K562 (cell line): ENCODE data around the gene WSCD2. TPM values are rescaled to one million over a fixed set of nuclear protein-coding genes. Genes with fewer than 3 reads are reported as not detected.

ENCODE experiments used
- ARID1B ChIP-seq: fragments of 450-650 bp; IDR thresholded peaks from 2 replicates; pipeline ENCODE4 v1.6.1; 2016; ENCODE audit warnings: antibody characterized with exemption, mild to moderate bottlenecking, inconsistent platforms
- ETV1 ChIP-seq: fragments of 450-650 bp; conservative IDR thresholded peaks from 2 replicates; pipeline ENCODE4 v1.6.1; 2016; ENCODE audit warnings: missing genetic modification characterization, control low read depth, low read depth, missing compliant biosample characterization
- GMEB1 ChIP-seq: fragments of 250-450 bp; sonication (Bioruptor Pico); IDR thresholded peaks from 2 replicates; pipeline ENCODE4 v1.4.0; 2020; ENCODE audit warnings: mild to moderate bottlenecking
- L3MBTL2 ChIP-seq: fragments of 450-650 bp; IDR thresholded peaks from 2 replicates; pipeline ENCODE4 v1.6.1; 2016; ENCODE audit warnings: mild to moderate bottlenecking, moderate library complexity
- MAZ ChIP-seq, 2 experiments: fragments of 450-650 bp in 1 of 2; sonication (generic) in 1 of 2; formaldehyde crosslinking; IDR thresholded peaks in 1 of 2; conservative IDR thresholded peaks in 1 of 2; 2 replicates each; pipeline versions ENCODE4 v1.4.0 to v1.5.0; 2020; ENCODE audit warnings: mild to moderate bottlenecking in 1 of 2, missing genetic modification reagents in 1 of 2
- MTA2 ChIP-seq: fragments of 450-650 bp; IDR thresholded peaks from 2 replicates; pipeline ENCODE4 v1.6.1; 2016; ENCODE audit warnings: low read depth
- NEUROD1 ChIP-seq: fragments of 150-350 bp; IDR thresholded peaks from 2 replicates; pipeline ENCODE4 v1.6.1; 2014; ENCODE audit warnings: borderline replicate concordance, low read length, low read depth; ENCODE audit not compliant: partially characterized antibody
- TSHZ1 ChIP-seq: fragments of 250-450 bp; sonication (Bioruptor Pico); IDR thresholded peaks from 2 replicates; pipeline ENCODE4 v1.4.0; 2020; ENCODE audit warnings: mild to moderate bottlenecking, moderate library complexity
- ZFPM2 ChIP-seq: fragments of 250-450 bp; sonication (Bioruptor Pico); IDR thresholded peaks from 2 replicates; pipeline ENCODE4 v1.5.1; 2022; ENCODE audit warnings: mild to moderate bottlenecking
- polyA plus RNA-seq, 8 experiments: library from polyadenylated mRNA; depleted of rRNA in 4 of 8; stranded (reverse) in 5 of 8; unstranded in 3 of 8; fragments of >200 nt; fragmentation: Nextera tagmentation in 2 of 8; fragmentation: Illumina TruSeq in 1 of 8; extraction: Ambion mirVana in 2 of 8; extraction: Trizol in 1 of 8; gene quantifications; 2 replicates each; pipeline versions ENCODE4 v1.2.1 to v1.2.3, GENCODE V29; 2011 to 2014; ENCODE audit warnings: inconsistent platforms in 1 of 8, missing spikeins in 1 of 8
- total RNA-seq, 7 experiments: library from RNA; depleted of rRNA in 6 of 7; stranded (reverse); fragments of >200 nt in 6 of 7; fragmentation: Illumina TruSeq in 2 of 7; extraction: Trizol in 2 of 7; gene quantifications; 2 replicates each; pipeline versions ENCODE4 v1.2.1 to v1.2.3, GENCODE V29; 2011 to 2021; ENCODE audit warnings: low replicate concordance in 1 of 7
- TF ChIP-seq, protein P1 (sequence below): fragments of 450-650 bp; IDR thresholded peaks from 2 replicates; pipeline ENCODE4 v1.6.1; 2016; ENCODE audit warnings: mild to moderate bottlenecking, moderate library complexity

Gene WSCD2
- total and polyA plus RNA-seq, 9 of the 15 experiments (the other 6 are each of a cell fraction or from before 2014, with no cell fraction given): 0.72 to 14.1 (median 4.0) TPM

GRCh38 chr12:108123402-108123801 is 5.7 kb upstream of the WSCD2 start (continued):
- TF ChIP-seq, protein P1, sequence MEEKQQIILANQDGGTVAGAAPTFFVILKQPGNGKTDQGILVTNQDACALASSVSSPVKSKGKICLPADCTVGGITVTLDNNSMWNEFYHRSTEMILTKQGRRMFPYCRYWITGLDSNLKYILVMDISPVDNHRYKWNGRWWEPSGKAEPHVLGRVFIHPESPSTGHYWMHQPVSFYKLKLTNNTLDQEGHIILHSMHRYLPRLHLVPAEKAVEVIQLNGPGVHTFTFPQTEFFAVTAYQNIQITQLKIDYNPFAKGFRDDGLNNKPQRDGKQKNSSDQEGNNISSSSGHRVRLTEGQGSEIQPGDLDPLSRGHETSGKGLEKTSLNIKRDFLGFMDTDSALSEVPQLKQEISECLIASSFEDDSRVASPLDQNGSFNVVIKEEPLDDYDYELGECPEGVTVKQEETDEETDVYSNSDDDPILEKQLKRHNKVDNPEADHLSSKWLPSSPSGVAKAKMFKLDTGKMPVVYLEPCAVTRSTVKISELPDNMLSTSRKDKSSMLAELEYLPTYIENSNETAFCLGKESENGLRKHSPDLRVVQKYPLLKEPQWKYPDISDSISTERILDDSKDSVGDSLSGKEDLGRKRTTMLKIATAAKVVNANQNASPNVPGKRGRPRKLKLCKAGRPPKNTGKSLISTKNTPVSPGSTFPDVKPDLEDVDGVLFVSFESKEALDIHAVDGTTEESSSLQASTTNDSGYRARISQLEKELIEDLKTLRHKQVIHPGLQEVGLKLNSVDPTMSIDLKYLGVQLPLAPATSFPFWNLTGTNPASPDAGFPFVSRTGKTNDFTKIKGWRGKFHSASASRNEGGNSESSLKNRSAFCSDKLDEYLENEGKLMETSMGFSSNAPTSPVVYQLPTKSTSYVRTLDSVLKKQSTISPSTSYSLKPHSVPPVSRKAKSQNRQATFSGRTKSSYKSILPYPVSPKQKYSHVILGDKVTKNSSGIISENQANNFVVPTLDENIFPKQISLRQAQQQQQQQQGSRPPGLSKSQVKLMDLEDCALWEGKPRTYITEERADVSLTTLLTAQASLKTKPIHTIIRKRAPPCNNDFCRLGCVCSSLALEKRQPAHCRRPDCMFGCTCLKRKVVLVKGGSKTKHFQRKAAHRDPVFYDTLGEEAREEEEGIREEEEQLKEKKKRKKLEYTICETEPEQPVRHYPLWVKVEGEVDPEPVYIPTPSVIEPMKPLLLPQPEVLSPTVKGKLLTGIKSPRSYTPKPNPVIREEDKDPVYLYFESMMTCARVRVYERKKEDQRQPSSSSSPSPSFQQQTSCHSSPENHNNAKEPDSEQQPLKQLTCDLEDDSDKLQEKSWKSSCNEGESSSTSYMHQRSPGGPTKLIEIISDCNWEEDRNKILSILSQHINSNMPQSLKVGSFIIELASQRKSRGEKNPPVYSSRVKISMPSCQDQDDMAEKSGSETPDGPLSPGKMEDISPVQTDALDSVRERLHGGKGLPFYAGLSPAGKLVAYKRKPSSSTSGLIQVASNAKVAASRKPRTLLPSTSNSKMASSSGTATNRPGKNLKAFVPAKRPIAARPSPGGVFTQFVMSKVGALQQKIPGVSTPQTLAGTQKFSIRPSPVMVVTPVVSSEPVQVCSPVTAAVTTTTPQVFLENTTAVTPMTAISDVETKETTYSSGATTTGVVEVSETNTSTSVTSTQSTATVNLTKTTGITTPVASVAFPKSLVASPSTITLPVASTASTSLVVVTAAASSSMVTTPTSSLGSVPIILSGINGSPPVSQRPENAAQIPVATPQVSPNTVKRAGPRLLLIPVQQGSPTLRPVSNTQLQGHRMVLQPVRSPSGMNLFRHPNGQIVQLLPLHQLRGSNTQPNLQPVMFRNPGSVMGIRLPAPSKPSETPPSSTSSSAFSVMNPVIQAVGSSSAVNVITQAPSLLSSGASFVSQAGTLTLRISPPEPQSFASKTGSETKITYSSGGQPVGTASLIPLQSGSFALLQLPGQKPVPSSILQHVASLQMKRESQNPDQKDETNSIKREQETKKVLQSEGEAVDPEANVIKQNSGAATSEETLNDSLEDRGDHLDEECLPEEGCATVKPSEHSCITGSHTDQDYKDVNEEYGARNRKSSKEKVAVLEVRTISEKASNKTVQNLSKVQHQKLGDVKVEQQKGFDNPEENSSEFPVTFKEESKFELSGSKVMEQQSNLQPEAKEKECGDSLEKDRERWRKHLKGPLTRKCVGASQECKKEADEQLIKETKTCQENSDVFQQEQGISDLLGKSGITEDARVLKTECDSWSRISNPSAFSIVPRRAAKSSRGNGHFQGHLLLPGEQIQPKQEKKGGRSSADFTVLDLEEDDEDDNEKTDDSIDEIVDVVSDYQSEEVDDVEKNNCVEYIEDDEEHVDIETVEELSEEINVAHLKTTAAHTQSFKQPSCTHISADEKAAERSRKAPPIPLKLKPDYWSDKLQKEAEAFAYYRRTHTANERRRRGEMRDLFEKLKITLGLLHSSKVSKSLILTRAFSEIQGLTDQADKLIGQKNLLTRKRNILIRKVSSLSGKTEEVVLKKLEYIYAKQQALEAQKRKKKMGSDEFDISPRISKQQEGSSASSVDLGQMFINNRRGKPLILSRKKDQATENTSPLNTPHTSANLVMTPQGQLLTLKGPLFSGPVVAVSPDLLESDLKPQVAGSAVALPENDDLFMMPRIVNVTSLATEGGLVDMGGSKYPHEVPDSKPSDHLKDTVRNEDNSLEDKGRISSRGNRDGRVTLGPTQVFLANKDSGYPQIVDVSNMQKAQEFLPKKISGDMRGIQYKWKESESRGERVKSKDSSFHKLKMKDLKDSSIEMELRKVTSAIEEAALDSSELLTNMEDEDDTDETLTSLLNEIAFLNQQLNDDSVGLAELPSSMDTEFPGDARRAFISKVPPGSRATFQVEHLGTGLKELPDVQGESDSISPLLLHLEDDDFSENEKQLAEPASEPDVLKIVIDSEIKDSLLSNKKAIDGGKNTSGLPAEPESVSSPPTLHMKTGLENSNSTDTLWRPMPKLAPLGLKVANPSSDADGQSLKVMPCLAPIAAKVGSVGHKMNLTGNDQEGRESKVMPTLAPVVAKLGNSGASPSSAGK: peak; percentile 64
- no peak for TF ChIP-seq TSHZ1
- peak; percentile 32; the same call in 1 of the 2 replicates for TF ChIP-seq MTA2
- peak; percentile 26 to 52; a peak in 3 of 4 replicates for TF ChIP-seq MAZ (CRISPR knock-in tag; conservative IDR thresholded peaks at IDR 0.05 in 1 of 2, IDR thresholded peaks at IDR 0.05 in 1 of 2)
- no peak for TF ChIP-seq ZFPM2 (CRISPR knock-in tag)
- peak; percentile 88 for TF ChIP-seq L3MBTL2
- peak; percentile 35; the same call in 1 of the 2 replicates for TF ChIP-seq ETV1 (tag)
- TF ChIP-seq GMEB1 (CRISPR knock-in tag): peak; percentile 41; the same call in 1 of the 2 replicates
- TF ChIP-seq ARID1B: peak; percentile 83
- peak; percentile 61 for TF ChIP-seq NEUROD1
